K562 (cell line): ENCODE data around the gene EBNA1BP2. TPM values are rescaled to one million over a fixed set of nuclear protein-coding genes. Genes with fewer than 3 reads are reported as not detected.

Experiments
- CBX3 ChIP-seq, 2 experiments: IDR thresholded peaks; 1 replicate in 1 of 2; 2 replicates in 1 of 2; pipeline ENCODE4 v1.6.1; 2012; ENCODE audit warnings: inconsistent platforms in 2 of 2, low read length in 2 of 2, borderline replicate concordance in 1 of 2, control low read depth in 1 of 2
- CHAMP1 ChIP-seq: fragments of 450-650 bp; IDR thresholded peaks from 2 replicates; pipeline ENCODE4 v1.6.1; 2016; ENCODE audit warnings: mild to moderate bottlenecking
- CUX1 ChIP-seq: fragments of 200-800 bp; sonication (Bioruptor generic); IDR thresholded peaks from 2 replicates; pipeline ENCODE4 v1.6.1; 2016; ENCODE audit warnings: missing genetic modification characterization, missing compliant biosample characterization
- ELF2 ChIP-seq: fragments of 250-450 bp; sonication (Bioruptor Pico); IDR thresholded peaks from 2 replicates; pipeline ENCODE4 v1.5.0; 2021; ENCODE audit warnings: mild to moderate bottlenecking
- KAT7 ChIP-seq: sonication (generic); formaldehyde crosslinking; IDR thresholded peaks from 2 replicates; pipeline ENCODE4 v1.8.0; 2022; ENCODE audit warnings: missing genetic modification reagents, mild to moderate bottlenecking, borderline replicate concordance
- MLX ChIP-seq, 2 experiments: fragments of 450-650 bp in 1 of 2; sonication (generic) in 1 of 2; formaldehyde crosslinking; conservative IDR thresholded peaks; 2 replicates each; pipeline versions ENCODE4 v1.4.0 to v1.8.1; 2020 to 2022; ENCODE audit warnings: mild to moderate bottlenecking in 1 of 2, missing genetic modification reagents in 1 of 2
- STAT5A ChIP-seq: IDR thresholded peaks from 2 replicates; pipeline ENCODE4 v1.6.1; 2012; ENCODE audit warnings: low read length, inconsistent platforms, borderline replicate concordance
- TAF1 ChIP-seq: IDR thresholded peaks from 2 replicates; pipeline ENCODE4 v1.6.1; 2011; ENCODE audit warnings: mild to moderate bottlenecking, low read length, moderate library complexity; ENCODE audit not compliant: insufficient read depth, control insufficient read depth, severe bottlenecking; ENCODE audit errors: extremely low read depth
- ZBTB49 ChIP-seq: sonication (generic); formaldehyde crosslinking; IDR thresholded peaks from 2 replicates; pipeline ENCODE4 v1.8.0; 2022; ENCODE audit warnings: missing genetic modification reagents, mild to moderate bottlenecking, borderline replicate concordance
- ZNF263 ChIP-seq: sonication (generic); formaldehyde crosslinking; IDR thresholded peaks from 2 replicates; pipeline ENCODE4 v1.8.0; 2022; ENCODE audit warnings: mild to moderate bottlenecking, missing genetic modification reagents, borderline replicate concordance
- ZNF592 ChIP-seq: fragments of 450-650 bp; IDR thresholded peaks from 2 replicates; pipeline ENCODE4 v1.6.1; 2017; ENCODE audit warnings: antibody characterized with exemption, mild to moderate bottlenecking
- polyA plus RNA-seq, 8 experiments: library from polyadenylated mRNA; depleted of rRNA in 4 of 8; stranded (reverse) in 5 of 8; unstranded in 3 of 8; fragments of >200 nt; fragmentation: Nextera tagmentation in 2 of 8; fragmentation: Illumina TruSeq in 1 of 8; extraction: Ambion mirVana in 2 of 8; extraction: Trizol in 1 of 8; gene quantifications; 2 replicates each; pipeline versions ENCODE4 v1.2.1 to v1.2.3, GENCODE V29; 2011 to 2014; ENCODE audit warnings: inconsistent platforms in 1 of 8, missing spikeins in 1 of 8
- total RNA-seq, 7 experiments: library from RNA; depleted of rRNA in 6 of 7; stranded (reverse); fragments of >200 nt in 6 of 7; fragmentation: Illumina TruSeq in 2 of 7; extraction: Trizol in 2 of 7; gene quantifications; 2 replicates each; pipeline versions ENCODE4 v1.2.1 to v1.2.3, GENCODE V29; 2011 to 2021; ENCODE audit warnings: low replicate concordance in 1 of 7

EBNA1BP2 gene
- total and polyA plus RNA-seq, 9 of the 15 experiments (the other 6 are each of a cell fraction or from before 2014, with no cell fraction given): 95.2 to 349 (median 249) TPM

GRCh38 chr1:43172527-43172972 lies 460 bp upstream of the EBNA1BP2 start (continued):
- TF ChIP-seq ZNF263 (CRISPR knock-in tag) (peak; percentile 76), ELF2 (CRISPR knock-in tag) (no peak), MLX (CRISPR knock-in tag; conservative IDR thresholded peaks at IDR 0.05) (peak in 1 of 2 experiments; percentile 58; a peak in 1 of 4 replicates), CBX3 (IDR thresholded peaks at IDR 0.05; ENCODE audit: borderline replicate concordance in 1 of 2, low read length in 2 of 2) (peak in 1 of 2 experiments; percentile 99; a peak in 2 of 3 replicates), STAT5A (0 out of 2 replicates have a peak, but pooled peaks have one; percentile 9), TAF1 (no peak), KAT7 (CRISPR knock-in tag) (no peak), CUX1 (no peak), ZNF592 (peak; percentile 81), CHAMP1 (no peak), ZBTB49 (CRISPR knock-in tag) (0 out of 2 replicates have a peak, but pooled peaks have one; percentile 68)
